GM23338 (cell line): Measurements from ENCODE around the gene PRAF2. TPM values are rescaled to one million over a fixed set of nuclear protein-coding genes. Genes with fewer than 3 reads are reported as not detected.

Experiments
- ATAC-seq: fragments of 200-7000 bp; cut with Tn5 transposase; 3 replicates; pipeline ENCODE4 v1.9.1; 2020
- DNase-seq: peaks from one replicate; pipeline ENCODE4 v3.0.0-alpha.2; 2015; ENCODE audit warnings: low spot score
- H2AFZ ChIP-seq: fragments of 200-600 bp; sonication (generic); 2 replicates; pipeline ENCODE4 v1.8.0; 2016; ENCODE audit warnings: antibody characterized with exemption, mild to moderate bottlenecking, moderate library complexity
- H3F3A ChIP-seq: fragments of 200-600 bp; sonication (generic); replicated peaks from 2 replicates; pipeline ENCODE4 v1.8.0; 2017; ENCODE audit warnings: antibody characterized with exemption, mixed run types, low read depth
- H3K27ac ChIP-seq: fragments of 200-600 bp; sonication (generic); 2 replicates; pipeline ENCODE4 v1.6.1; 2016; ENCODE audit warnings: low read depth
- H3K27me3 ChIP-seq: fragments of 200-600 bp; sonication (generic); 2 replicates; pipeline ENCODE4 v1.8.0; 2016; ENCODE audit warnings: mild to moderate bottlenecking, mixed run types, moderate library complexity; ENCODE audit not compliant: insufficient read depth
- H3K36me3 ChIP-seq: fragments of 200-600 bp; sonication (generic); 2 replicates; pipeline ENCODE4 v1.8.0; 2016; ENCODE audit warnings: mild to moderate bottlenecking; ENCODE audit not compliant: insufficient read depth
- H3K4me1 ChIP-seq: fragments of 200-600 bp; sonication (generic); 2 replicates; pipeline ENCODE4 v1.8.0; 2016; ENCODE audit warnings: mild to moderate bottlenecking, moderate library complexity; ENCODE audit not compliant: insufficient read depth
- H3K4me2 ChIP-seq: fragments of 200-600 bp; sonication (generic); 2 replicates; pipeline ENCODE4 v1.7.1; 2017; ENCODE audit warnings: mixed run types
- H3K4me3 ChIP-seq: fragments of 200-600 bp; sonication (generic); 2 replicates; pipeline ENCODE4 v1.6.1; 2016; ENCODE audit warnings: mixed run types
- H3K79me2 ChIP-seq: fragments of 200-600 bp; sonication (generic); replicated peaks from 2 replicates; pipeline ENCODE4 v1.8.0; 2017; ENCODE audit warnings: mild to moderate bottlenecking; ENCODE audit not compliant: insufficient read depth
- H3K9me2 ChIP-seq: fragments of 200-600 bp; sonication (generic); 2 replicates; pipeline ENCODE4 v1.8.0; 2017; ENCODE audit not compliant: insufficient read depth
- H4K20me1 ChIP-seq: fragments of 200-600 bp; sonication (generic); replicated peaks from 2 replicates; pipeline ENCODE4 v1.8.0; 2017; ENCODE audit warnings: mild to moderate bottlenecking; ENCODE audit not compliant: insufficient read depth
- H3K27ac Mint-ChIP-seq: 2 replicates; pipeline ENCODE4 v1.8.0; 2020; ENCODE audit warnings: inconsistent platforms, mild to moderate bottlenecking, moderate library complexity, mixed read lengths
- H3K27me3 Mint-ChIP-seq: 3 replicates; pipeline ENCODE4 v1.8.0; 2022; ENCODE audit warnings: low read depth, mild to moderate bottlenecking, moderate library complexity, mixed read lengths, inconsistent platforms; ENCODE audit not compliant: insufficient read depth, poor library complexity
- H3K36me3 Mint-ChIP-seq: 3 replicates; pipeline ENCODE4 v1.8.0; 2021; ENCODE audit warnings: low read depth, mild to moderate bottlenecking, inconsistent platforms, moderate library complexity, mixed read lengths
- H3K4me1 Mint-ChIP-seq: 3 replicates; pipeline ENCODE4 v1.8.0; 2020; ENCODE audit warnings: mild to moderate bottlenecking, inconsistent platforms, mixed read lengths
- H3K4me3 Mint-ChIP-seq: 3 replicates; pipeline ENCODE4 v1.8.0; 2021; ENCODE audit warnings: moderate library complexity, mild to moderate bottlenecking, inconsistent platforms, mixed read lengths
- H3K9me3 Mint-ChIP-seq: 3 replicates; pipeline ENCODE4 v1.8.0; 2020; ENCODE audit warnings: moderate library complexity, mild to moderate bottlenecking, inconsistent platforms, mixed read lengths
- CTCF ChIP-seq, 2 experiments: fragments of 200-600 bp in 1 of 2; sonication (generic) in 1 of 2; conservative IDR thresholded peaks; 2 replicates each; pipeline versions ENCODE4 v1.5.1 to v1.6.1; 2016 to 2017; ENCODE audit warnings: antibody characterized with exemption in 2 of 2, low read depth in 2 of 2, mild to moderate bottlenecking in 2 of 2, moderate library complexity in 1 of 2
- EZH2 ChIP-seq: fragments of 200-600 bp; sonication (generic); IDR thresholded peaks from one replicate; pipeline ENCODE4 v1.8.0; 2017; ENCODE audit warnings: antibody characterized with exemption, mild to moderate bottlenecking, low read depth; ENCODE audit not compliant: unreplicated experiment
- EZH2phosphoT487 ChIP-seq: fragments of 200-600 bp; sonication (generic); IDR thresholded peaks from one replicate; pipeline ENCODE4 v1.8.1; 2018; ENCODE audit warnings: antibody characterized with exemption; ENCODE audit not compliant: unreplicated experiment
- JUNB ChIP-seq: IDR thresholded peaks from one replicate; pipeline ENCODE4 v1.6.1; 2016; ENCODE audit warnings: antibody characterized with exemption; ENCODE audit not compliant: unreplicated experiment
- NANOG ChIP-seq: IDR thresholded peaks from 2 replicates; pipeline ENCODE4 v1.6.1; 2016; ENCODE audit warnings: antibody characterized with exemption, borderline replicate concordance
- POLR2AphosphoS5 ChIP-seq: IDR thresholded peaks from 2 replicates; pipeline ENCODE4 v1.6.1; 2016; ENCODE audit warnings: antibody characterized with exemption, low read depth
- REST ChIP-seq: IDR thresholded peaks from one replicate; pipeline ENCODE4 v1.6.1; 2018; ENCODE audit warnings: antibody characterized with exemption; ENCODE audit not compliant: unreplicated experiment
- STAT1 ChIP-seq: IDR thresholded peaks from one replicate; pipeline ENCODE4 v1.6.1; 2016; ENCODE audit warnings: antibody characterized with exemption; ENCODE audit not compliant: unreplicated experiment
- ZNF114 ChIP-seq: fragments of 250-450 bp; sonication (Bioruptor Pico); IDR thresholded peaks from 2 replicates; pipeline ENCODE4 v1.5.0; 2020; ENCODE audit warnings: mild to moderate bottlenecking, moderate library complexity
- ZNF331 ChIP-seq: fragments of 250-450 bp; sonication (Bioruptor Pico); IDR thresholded peaks from 2 replicates; pipeline ENCODE4 v1.5.0; 2020; ENCODE audit warnings: low read depth, mild to moderate bottlenecking, moderate library complexity
- ZNF462 ChIP-seq: fragments of 250-450 bp; sonication (Bioruptor Pico); IDR thresholded peaks from 2 replicates; pipeline ENCODE4 v1.5.0; 2020; ENCODE audit warnings: mild to moderate bottlenecking, moderate library complexity
- polyA plus RNA-seq: library from polyadenylated mRNA; unstranded; fragments of >200 nt; fragmentation: Nextera tagmentation; extraction: Ambion mirVana; gene quantifications from 2 replicates; pipeline ENCODE4 v1.2.1, GENCODE V29; 2016
- total RNA-seq: library from RNA; depleted of rRNA; stranded (reverse); fragments of >200 nt; shearing (Covaris generic); gene quantifications from 2 replicates; pipeline ENCODE4 v1.2.3, GENCODE V29; 2014

Gene PRAF2
- total and polyA plus RNA-seq, 2 experiments from 2014 or later, result 6.3 to 22.1 TPM

- peaks cover 6% of the 10 kb centered on the region; the same call in 2 of the 3 replicates for H3K36me3 Mint-ChIP-seq
Observed at GRCh38 chrX:49066278-49066677, 7.5 kb downstream of the PRAF2 start.

GRCh38 chrX:49064735-49065134, 9.1 kb downstream of the PRAF2 start:
- Histone ChIP-seq H3K9me2 (no peaks in the 10 kb centered on the region), H3K27me3 (no peaks in the 10 kb centered on the region), H2AFZ (no peak overlapping the region), H3K27ac (no peak overlapping the region), H3F3A (no peaks in the 10 kb centered on the region), H3K4me1 (no peaks in the 10 kb centered on the region), H3K4me3 (no peak overlapping the region), H3K4me2 (no peak overlapping the region), H4K20me1 (no peaks in the 10 kb centered on the region), H3K36me3 (no peaks in the 10 kb centered on the region), H3K79me2 (0 out of 2 replicates have a peak, but pooled peaks cover 5% of the 10 kb centered on the region)
- H3K9me3 Mint-ChIP-seq, result no peaks in the 10 kb centered on the region
- H3K36me3 Mint-ChIP-seq, result peaks cover 9% of the 10 kb centered on the region; the same call in 2 of the 3 replicates
- H3K27me3 Mint-ChIP-seq, result peaks cover 4% of the 10 kb centered on the region
- no peak for ATAC-seq
- no peak for DNase-seq
- no peak overlapping the region for H3K4me3 Mint-ChIP-seq
- H3K4me1 Mint-ChIP-seq, result peaks cover 3% of the 10 kb centered on the region; the same call in 2 of the 3 replicates
- no peak overlapping the region for H3K27ac Mint-ChIP-seq
- TF ChIP-seq NANOG (no peak), POLR2AphosphoS5 (no peak), EZH2 (no peak), EZH2phosphoT487 (no peak), ZNF114 (no peak), ZNF462 (no peak), CTCF (conservative IDR thresholded peaks at IDR 0.05; ENCODE audit: low read depth in 2 of 2) (no peak), JUNB (no peak), ZNF331 (CRISPR knock-in tag) (no peak), REST (no peak)

More at GRCh38 chrX:49066278-49066677, 7.5 kb downstream of the PRAF2 start:
- no peak overlapping the region for H3K4me2 ChIP-seq
- no peaks in the 10 kb centered on the region for H3K9me2 ChIP-seq
- H2AFZ ChIP-seq, result no peak overlapping the region
- H3K4me3 ChIP-seq, result no peak overlapping the region
- Mint-ChIP-seq H3K4me3 (no peak overlapping the region), H3K9me3 (no peaks in the 10 kb centered on the region), H3K27ac (no peak overlapping the region), H3K27me3 (peaks cover 4% of the 10 kb centered on the region), H3K4me1 (no peaks in the 10 kb centered on the region; the same call in 2 of the 3 replicates)
- DNase-seq, result no peak
- H3K4me1 ChIP-seq, result no peaks in the 10 kb centered on the region
- H3F3A ChIP-seq, result no peaks in the 10 kb centered on the region
- H3K27me3 ChIP-seq, result no peaks in the 10 kb centered on the region
- H3K79me2 ChIP-seq, result no peaks in the 10 kb centered on the region
- no peaks in the 10 kb centered on the region for H4K20me1 ChIP-seq
- no peak for ATAC-seq
- TF ChIP-seq NANOG, result no peak
- no peak for TF ChIP-seq STAT1
- no peak for TF ChIP-seq ZNF114
- no peaks in the 10 kb centered on the region for H3K36me3 ChIP-seq
- no peak overlapping the region for H3K27ac ChIP-seq
